Heart left ventricle (tissue), 13 donors: Measurements from ENCODE around the gene TET3.

Experiments used
- POLR2A ChIP-seq, 2 donors: fragments of 450-650 bp; IDR thresholded peaks; one replicate each; pipeline ENCODE4 v1.6.1; 2017; ENCODE audit warnings: antibody characterized with exemption in 2 of 2, mild to moderate bottlenecking in 2 of 2, moderate library complexity in 2 of 2
- TF ChIP-seq, protein P1 (sequence below), 12 donors: fragments of 200-600 bp; sonication (generic) in 4 of 12; IDR thresholded peaks; one replicate each; pipeline versions ENCODE4 v1.5.0 to v1.8.0; 2018 to 2022; ENCODE audit warnings: antibody characterized with exemption in 12 of 12, mild to moderate bottlenecking in 5 of 12
- donor health status: ischemic (EF 13 %, LVEDD 7.1; RV severe dilation, severe dysfunction).
- donor health status: DM: no; HTN: yes; CAD: no.
- donor health status: DM: no; HTN: no; CAD: no.
- donor health status: ischemic (EF 25% LVEDD 6.9; RV normal size, moderate dysfunction).
- donor health status: ischemic (EF 25% LVEDD 5.7; RV mildly dilated, moderate dysfunction).
- donor health status: ischemic (EF 35%, LVEDD 5.7; RV mildly dilated, moderate dysfunction).
- donor health status: nonischemic (EF 11% LVEDD 7.7; RV severe dilation, severe dysfunction).
- donor health status: DM: yes; HTN: yes; CAD: no.
- donor health status: PGD.
- donor health status: ischemic (EF 29% LVEDD 5.4; RV normal size, mild dysfunction).
- donor health status: nonischemic (EF 23%, LVEDD 6.1; RV moderate dilation, normal function).

DNA sequence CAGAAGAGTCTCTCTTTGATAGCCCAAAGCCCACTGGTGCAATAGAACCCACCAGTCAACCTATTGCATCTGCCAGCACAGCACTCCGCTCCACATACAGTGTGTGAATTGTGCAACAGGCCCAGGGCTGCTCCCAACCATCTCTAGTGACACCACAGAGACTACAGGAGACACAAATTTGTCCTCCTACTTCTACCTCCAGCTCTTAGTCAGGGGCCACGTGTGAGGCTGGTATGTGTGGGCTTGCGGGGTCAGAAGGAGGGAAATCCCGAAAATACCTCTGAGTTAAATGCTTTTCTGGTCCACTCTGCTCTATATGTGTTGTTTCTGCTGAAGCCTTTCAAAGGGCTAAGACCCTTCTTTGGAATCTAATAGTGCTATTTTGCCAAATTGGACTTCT, 40.0 kb upstream of the TET3 start:
- TF ChIP-seq, protein P1, sequence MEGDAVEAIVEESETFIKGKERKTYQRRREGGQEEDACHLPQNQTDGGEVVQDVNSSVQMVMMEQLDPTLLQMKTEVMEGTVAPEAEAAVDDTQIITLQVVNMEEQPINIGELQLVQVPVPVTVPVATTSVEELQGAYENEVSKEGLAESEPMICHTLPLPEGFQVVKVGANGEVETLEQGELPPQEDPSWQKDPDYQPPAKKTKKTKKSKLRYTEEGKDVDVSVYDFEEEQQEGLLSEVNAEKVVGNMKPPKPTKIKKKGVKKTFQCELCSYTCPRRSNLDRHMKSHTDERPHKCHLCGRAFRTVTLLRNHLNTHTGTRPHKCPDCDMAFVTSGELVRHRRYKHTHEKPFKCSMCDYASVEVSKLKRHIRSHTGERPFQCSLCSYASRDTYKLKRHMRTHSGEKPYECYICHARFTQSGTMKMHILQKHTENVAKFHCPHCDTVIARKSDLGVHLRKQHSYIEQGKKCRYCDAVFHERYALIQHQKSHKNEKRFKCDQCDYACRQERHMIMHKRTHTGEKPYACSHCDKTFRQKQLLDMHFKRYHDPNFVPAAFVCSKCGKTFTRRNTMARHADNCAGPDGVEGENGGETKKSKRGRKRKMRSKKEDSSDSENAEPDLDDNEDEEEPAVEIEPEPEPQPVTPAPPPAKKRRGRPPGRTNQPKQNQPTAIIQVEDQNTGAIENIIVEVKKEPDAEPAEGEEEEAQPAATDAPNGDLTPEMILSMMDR (IDR thresholded peaks at IDR 0.05): no peak
- TF ChIP-seq POLR2A (IDR thresholded peaks at IDR 0.05): no peak
